Measurements from ENCODE around the gene BARHL1.

The BARHL1 gene

GRCh38 chr9:132582276-132582785, at the start of gene BARHL1:
TSS of gene BARHL1 (plus strand) at chr9:132582606. CDS start at chr9:132582798, 192 bp downstream.
- Mint-ChIP-seq H3K4me1 (peaks cover 29% of the 10 kb centered on the region), H3K9me3 (no peaks in the 10 kb centered on the region), H3K27ac (peak within 1 kb of the TSS in 1 of 2 donors; percentile 48), H3K27me3 (peaks cover 100% of the 10 kb centered on the region), H3K4me3 (peak within 1 kb of the TSS; percentile 78 to 86)
- DNase-seq (no peak), ATAC-seq (no peak)

GRCh38 chr9:132534832-132535231, 47.6 kb upstream of the BARHL1 start:
- H3K9me3 Mint-ChIP-seq: peaks cover 0 to 7% of the 10 kb centered on the region in 2 donors
- H3K4me1 Mint-ChIP-seq: no peaks in the 10 kb centered on the region
- no peak for DNase-seq
- no peak overlapping the region for H3K27ac Mint-ChIP-seq
- no peak for ATAC-seq
- peaks cover 28% of the 10 kb centered on the region for H3K27me3 Mint-ChIP-seq
- no peak overlapping the region for H3K4me3 Mint-ChIP-seq

- Mint-ChIP-seq H3K4me3 (no peak overlapping the region), H3K27ac (no peak overlapping the region), H3K9me3 (peaks cover 0 to 7% of the 10 kb centered on the region in 2 donors), H3K27me3 (peaks cover 19% of the 10 kb centered on the region), H3K4me1 (no peaks in the 10 kb centered on the region)
- DNase-seq (no peak), ATAC-seq (no peak)
Observed at GRCh38 chr9:132536124-132536523, 46.3 kb upstream of the BARHL1 start.

GRCh38 chr9:132537352-132537751, 45.1 kb upstream of the BARHL1 start:
- ATAC-seq (no peak), DNase-seq (no peak)
- Mint-ChIP-seq H3K27me3 (peaks cover 7% of the 10 kb centered on the region), H3K4me1 (no peaks in the 10 kb centered on the region), H3K9me3 (peaks cover 0 to 7% of the 10 kb centered on the region in 2 donors), H3K4me3 (no peak overlapping the region), H3K27ac (no peak overlapping the region)

- H3K4me3 Mint-ChIP-seq: no peak overlapping the region
- H3K9me3 Mint-ChIP-seq: peaks cover 0 to 7% of the 10 kb centered on the region in 2 donors
- no peak for ATAC-seq
- no peak overlapping the region for H3K27ac Mint-ChIP-seq
- H3K27me3 Mint-ChIP-seq: peaks cover 7% of the 10 kb centered on the region
- no peak for DNase-seq
- no peaks in the 10 kb centered on the region for H3K4me1 Mint-ChIP-seq
Observed at GRCh38 chr9:132538071-132538470, 44.3 kb upstream of the BARHL1 start.

GRCh38 chr9:132539096-132539495, 43.3 kb upstream of the BARHL1 start:
- no peak for ATAC-seq
- Mint-ChIP-seq H3K4me3 (no peak overlapping the region), H3K27me3 (peaks cover 9% of the 10 kb centered on the region), H3K27ac (no peak overlapping the region), H3K4me1 (no peaks in the 10 kb centered on the region), H3K9me3 (peaks cover 0 to 7% of the 10 kb centered on the region in 2 donors)
- DNase-seq: no peak

GRCh38 chr9:132541051-132541450, 41.4 kb upstream of the BARHL1 start:
- H3K4me3 Mint-ChIP-seq: no peak overlapping the region
- peaks cover 21% of the 10 kb centered on the region for H3K27me3 Mint-ChIP-seq
- no peak for ATAC-seq
- no peaks in the 10 kb centered on the region for H3K9me3 Mint-ChIP-seq
- H3K27ac Mint-ChIP-seq: no peak overlapping the region
- no peak for DNase-seq
- no peaks in the 10 kb centered on the region for H3K4me1 Mint-ChIP-seq

- ATAC-seq (no peak), DNase-seq (no peak)
- Mint-ChIP-seq H3K9me3 (no peaks in the 10 kb centered on the region), H3K27ac (no peak overlapping the region), H3K4me3 (no peak overlapping the region), H3K4me1 (peaks cover 7% of the 10 kb centered on the region), H3K27me3 (peaks cover 32% of the 10 kb centered on the region)
Observed at GRCh38 chr9:132541870-132542830, 40.3 kb upstream of the BARHL1 start.

GRCh38 chr9:132543251-132543650, 39.2 kb upstream of the BARHL1 start:
- no peak for ATAC-seq
- H3K4me1 Mint-ChIP-seq: peaks cover 7% of the 10 kb centered on the region
- H3K27me3 Mint-ChIP-seq: peaks cover 40% of the 10 kb centered on the region
- H3K27ac Mint-ChIP-seq: peak overlapping the region in 1 of 2 donors; percentile 30
- DNase-seq: no peak
- H3K9me3 Mint-ChIP-seq: no peaks in the 10 kb centered on the region
- no peak overlapping the region for H3K4me3 Mint-ChIP-seq

- no peak for ATAC-seq
- no peak for DNase-seq
- Mint-ChIP-seq H3K4me3 (no peak overlapping the region), H3K27ac (no peak overlapping the region), H3K4me1 (peaks cover 7% of the 10 kb centered on the region), H3K27me3 (peaks cover 40% of the 10 kb centered on the region), H3K9me3 (no peaks in the 10 kb centered on the region)
Observed at GRCh38 chr9:132543960-132544359, 38.4 kb upstream of the BARHL1 start.

GRCh38 chr9:132545578-132545977, 36.8 kb upstream of the BARHL1 start:
- no peaks in the 10 kb centered on the region for H3K9me3 Mint-ChIP-seq
- peaks cover 7% of the 10 kb centered on the region for H3K4me1 Mint-ChIP-seq
- peaks cover 42% of the 10 kb centered on the region for H3K27me3 Mint-ChIP-seq
- ATAC-seq (no peak), DNase-seq (no peak)
- H3K27ac Mint-ChIP-seq: no peak overlapping the region
- H3K4me3 Mint-ChIP-seq: no peak overlapping the region

GRCh38 chr9:132546148-132547051, 36.0 kb upstream of the BARHL1 start:
- Mint-ChIP-seq H3K4me3 (peak overlapping the region; percentile 5 to 42), H3K4me1 (peaks cover 7% of the 10 kb centered on the region), H3K27me3 (peaks cover 50% of the 10 kb centered on the region), H3K9me3 (no peaks in the 10 kb centered on the region), H3K27ac (no peak overlapping the region)
- no peak for DNase-seq
- ATAC-seq: no peak

- Mint-ChIP-seq H3K4me3 (no peak overlapping the region), H3K27ac (no peak overlapping the region)
Observed at GRCh38 chr9:132547052-132547431, 35.4 kb upstream of the BARHL1 start.

GRCh38 chr9:132547436-132547835, 35.0 kb upstream of the BARHL1 start:
- no peak overlapping the region for H3K4me3 Mint-ChIP-seq
- H3K27ac Mint-ChIP-seq: no peak overlapping the region
- no peak for ATAC-seq
- peaks cover 54% of the 10 kb centered on the region for H3K27me3 Mint-ChIP-seq
- H3K4me1 Mint-ChIP-seq: peaks cover 7% of the 10 kb centered on the region
- H3K9me3 Mint-ChIP-seq: no peaks in the 10 kb centered on the region
- DNase-seq: no peak

More at GRCh38 chr9:132547052-132547431, 35.4 kb upstream of the BARHL1 start:
- H3K9me3 Mint-ChIP-seq: no peaks in the 10 kb centered on the region
- peaks cover 54% of the 10 kb centered on the region for H3K27me3 Mint-ChIP-seq
- H3K4me1 Mint-ChIP-seq: peaks cover 7% of the 10 kb centered on the region
- DNase-seq (no peak), ATAC-seq (no peak)

GRCh38 chr9:132547976-132548730, 34.3 kb upstream of the BARHL1 start:
- ATAC-seq (no peak), DNase-seq (no peak)
- peaks cover 7% of the 10 kb centered on the region for H3K4me1 Mint-ChIP-seq
- H3K27ac Mint-ChIP-seq: no peak overlapping the region
- peaks cover 54% of the 10 kb centered on the region for H3K27me3 Mint-ChIP-seq
- no peak overlapping the region for H3K4me3 Mint-ChIP-seq
- H3K9me3 Mint-ChIP-seq: no peaks in the 10 kb centered on the region
